HepG2 (cell line): ENCODE results near the gene CFAP210. TPM values are rescaled to one million over a fixed set of nuclear protein-coding genes. Genes with fewer than 3 reads are reported as not detected.

Source experiments
- ELF3 ChIP-seq: IDR thresholded peaks from 2 replicates; pipeline ENCODE4 v1.6.1; 2016; ENCODE audit warnings: missing genetic modification reagents, missing compliant biosample characterization
- PRPF4 ChIP-seq: fragments of 200-400 bp; formaldehyde crosslinking; IDR thresholded peaks from 2 replicates; pipeline ENCODE4 v1.6.1; 2016; ENCODE audit warnings: low read length, low read depth; ENCODE audit not compliant: poor library complexity, severe bottlenecking
- TBP ChIP-seq: sonication (generic); formaldehyde crosslinking; IDR thresholded peaks from 2 replicates; pipeline ENCODE4 v1.5.0; 2020; ENCODE audit warnings: missing genetic modification reagents
- U2AF1 ChIP-seq: fragments of 200-400 bp; formaldehyde crosslinking; optimal IDR thresholded peaks from 2 replicates; pipeline ENCODE3; 2017; ENCODE audit warnings: mild to moderate bottlenecking, low read depth, low read length
- YEATS4 ChIP-seq: sonication (generic); formaldehyde crosslinking; IDR thresholded peaks from 2 replicates; pipeline ENCODE4 v1.4.0; 2020; ENCODE audit warnings: missing genetic modification reagents, borderline replicate concordance
- ZKSCAN1 ChIP-seq: fragments of 150-350 bp; IDR thresholded peaks from 2 replicates; pipeline ENCODE4 v1.6.1; 2014; ENCODE audit warnings: low read length
- ZNF230 ChIP-seq: sonication (generic); formaldehyde crosslinking; IDR thresholded peaks from 2 replicates; pipeline ENCODE4 v1.4.0; 2020; ENCODE audit warnings: mild to moderate bottlenecking, missing genetic modification reagents
- ZNF296 ChIP-seq: sonication (generic); formaldehyde crosslinking; conservative IDR thresholded peaks from 2 replicates; pipeline ENCODE4 v1.5.0; 2020; ENCODE audit warnings: mild to moderate bottlenecking, missing genetic modification reagents
- ZNF34 ChIP-seq: sonication (generic); formaldehyde crosslinking; IDR thresholded peaks from 2 replicates; pipeline ENCODE4 v1.4.0; 2020; ENCODE audit warnings: mild to moderate bottlenecking, missing genetic modification reagents, borderline replicate concordance
- ZNF432 ChIP-seq: sonication (generic); formaldehyde crosslinking; IDR thresholded peaks from 2 replicates; pipeline ENCODE4 v1.5.0; 2020; ENCODE audit warnings: missing genetic modification reagents, mild to moderate bottlenecking, borderline replicate concordance
- ZNF530 ChIP-seq: sonication (generic); formaldehyde crosslinking; IDR thresholded peaks from 2 replicates; pipeline ENCODE4 v1.5.0; 2020; ENCODE audit warnings: low read depth, mild to moderate bottlenecking, missing genetic modification reagents
- ZNF619 ChIP-seq: sonication (generic); formaldehyde crosslinking; IDR thresholded peaks from 2 replicates; pipeline ENCODE4 v1.4.0; 2020; ENCODE audit warnings: mild to moderate bottlenecking, missing genetic modification reagents
- ZNF75D ChIP-seq: sonication (generic); formaldehyde crosslinking; IDR thresholded peaks from 2 replicates; pipeline ENCODE4 v1.8.1; 2023; ENCODE audit warnings: missing genetic modification reagents, mild to moderate bottlenecking, borderline replicate concordance
- ZNF841 ChIP-seq: sonication (generic); formaldehyde crosslinking; IDR thresholded peaks from 2 replicates; pipeline ENCODE4 v1.8.1; 2023; ENCODE audit warnings: missing genetic modification reagents, borderline replicate concordance
- ZSCAN21 ChIP-seq: sonication (generic); formaldehyde crosslinking; IDR thresholded peaks from 2 replicates; pipeline ENCODE4 v1.8.0; 2022; ENCODE audit warnings: mild to moderate bottlenecking, missing genetic modification reagents, moderate library complexity, borderline replicate concordance
- polyA plus RNA-seq, 8 experiments: library from polyadenylated mRNA; depleted of rRNA in 3 of 8; stranded (reverse) in 7 of 8; unstranded in 1 of 8; fragments of >200 nt; fragmentation: Illumina TruSeq in 4 of 8; extraction: Trizol in 4 of 8; gene quantifications; 2 replicates each; pipeline versions ENCODE4 v1.2.1 to v1.2.3, GENCODE V29; 2011 to 2016; ENCODE audit warnings: low read depth in 4 of 8, missing spikeins in 1 of 8, mixed read lengths in 1 of 8; ENCODE audit not compliant: insufficient read depth in 1 of 8
- total RNA-seq, 5 experiments: library from RNA; depleted of rRNA; stranded (reverse); fragments of >200 nt; fragmentation: Illumina TruSeq; extraction: Trizol; gene quantifications; 2 replicates each; pipeline ENCODE4 v1.2.3, GENCODE V29; 2016; ENCODE audit warnings: low read depth in 1 of 5
- TF ChIP-seq, protein P1 (sequence below): sonication (generic); formaldehyde crosslinking; IDR thresholded peaks from 2 replicates; pipeline ENCODE4 v1.4.0; 2020; ENCODE audit warnings: mild to moderate bottlenecking, missing genetic modification reagents
- TF ChIP-seq, protein P2 (sequence below): sonication (generic); formaldehyde crosslinking; IDR thresholded peaks from 2 replicates; pipeline ENCODE4 v1.5.1; 2020; ENCODE audit warnings: mild to moderate bottlenecking, missing genetic modification reagents
- TF ChIP-seq, protein P3 (sequence below): IDR thresholded peaks from 2 replicates; pipeline ENCODE4 v1.6.1; 2012; ENCODE audit warnings: inconsistent platforms
- TF ChIP-seq, protein P4 (sequence below): sonication (generic); formaldehyde crosslinking; conservative IDR thresholded peaks from 2 replicates; pipeline ENCODE4 v1.8.0; 2022; ENCODE audit warnings: mild to moderate bottlenecking, moderate library complexity, missing genetic modification reagents
- TF ChIP-seq, protein P5 (sequence below): sonication (generic); formaldehyde crosslinking; IDR thresholded peaks from 2 replicates; pipeline ENCODE4 v1.8.1; 2023; ENCODE audit warnings: mild to moderate bottlenecking, inconsistent platforms, moderate library complexity, missing genetic modification reagents, borderline replicate concordance

Gene CFAP210
- total and polyA plus RNA-seq, 2 of the 13 experiments (the other 11 are each of a cell fraction or from before 2014, with no cell fraction given) = 0.18 TPM; not detected in 1

DNA sequence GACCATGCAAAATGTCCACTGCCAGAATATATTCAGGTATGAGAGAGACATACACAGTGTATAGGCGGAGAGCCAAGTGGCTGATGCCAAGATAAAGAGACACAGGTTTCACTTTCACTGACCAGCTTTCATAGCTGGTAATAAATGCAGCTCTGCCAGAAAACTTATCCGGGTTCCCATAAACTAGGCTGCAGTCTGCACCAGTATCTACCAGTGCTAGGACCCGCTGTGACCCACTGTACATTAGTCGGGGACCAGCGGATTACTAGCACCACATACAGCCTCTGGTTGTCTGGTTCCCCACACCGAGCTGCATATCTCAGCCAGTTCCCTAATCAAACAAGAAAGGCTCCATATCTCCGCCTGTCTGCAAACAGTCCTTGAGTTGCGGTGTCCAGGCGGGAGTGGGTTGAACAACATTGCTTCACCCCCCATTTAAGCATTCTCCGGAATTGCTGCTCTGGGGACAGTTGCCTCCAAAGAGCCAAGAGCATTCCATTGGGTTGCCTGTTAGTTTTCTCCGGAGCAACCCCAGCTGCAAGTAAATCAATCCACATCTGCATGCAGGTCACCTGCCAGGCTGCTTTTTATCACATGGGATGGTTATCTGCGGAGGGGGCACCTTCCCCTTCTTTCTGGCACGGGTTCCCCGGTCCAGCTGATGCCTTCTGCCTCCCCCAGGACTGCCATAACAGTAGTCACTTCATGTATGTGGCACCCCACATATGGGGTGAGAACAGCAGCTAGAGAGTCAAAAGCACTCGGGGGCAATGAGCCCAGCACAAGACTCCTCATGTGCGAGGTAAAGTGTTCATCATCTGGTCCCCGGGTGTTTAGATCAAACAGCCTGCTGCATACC is 21.4 kb upstream of the CFAP210 start (continued):
- TF ChIP-seq, protein P1, sequence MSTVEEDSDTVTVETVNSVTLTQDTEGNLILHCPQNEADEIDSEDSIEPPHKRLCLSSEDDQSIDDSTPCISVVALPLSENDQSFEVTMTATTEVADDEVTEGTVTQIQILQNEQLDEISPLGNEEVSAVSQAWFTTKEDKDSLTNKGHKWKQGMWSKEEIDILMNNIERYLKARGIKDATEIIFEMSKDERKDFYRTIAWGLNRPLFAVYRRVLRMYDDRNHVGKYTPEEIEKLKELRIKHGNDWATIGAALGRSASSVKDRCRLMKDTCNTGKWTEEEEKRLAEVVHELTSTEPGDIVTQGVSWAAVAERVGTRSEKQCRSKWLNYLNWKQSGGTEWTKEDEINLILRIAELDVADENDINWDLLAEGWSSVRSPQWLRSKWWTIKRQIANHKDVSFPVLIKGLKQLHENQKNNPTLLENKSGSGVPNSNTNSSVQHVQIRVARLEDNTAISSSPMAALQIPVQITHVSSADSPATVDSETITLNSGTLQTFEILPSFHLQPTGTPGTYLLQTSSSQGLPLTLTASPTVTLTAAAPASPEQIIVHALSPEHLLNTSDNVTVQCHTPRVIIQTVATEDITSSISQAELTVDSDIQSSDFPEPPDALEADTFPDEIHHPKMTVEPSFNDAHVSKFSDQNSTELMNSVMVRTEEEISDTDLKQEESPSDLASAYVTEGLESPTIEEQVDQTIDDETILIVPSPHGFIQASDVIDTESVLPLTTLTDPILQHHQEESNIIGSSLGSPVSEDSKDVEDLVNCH (CRISPR knock-in tag) = 0 out of 2 replicates have a peak, but pooled peaks have one; percentile 48
- TF ChIP-seq, protein P2, sequence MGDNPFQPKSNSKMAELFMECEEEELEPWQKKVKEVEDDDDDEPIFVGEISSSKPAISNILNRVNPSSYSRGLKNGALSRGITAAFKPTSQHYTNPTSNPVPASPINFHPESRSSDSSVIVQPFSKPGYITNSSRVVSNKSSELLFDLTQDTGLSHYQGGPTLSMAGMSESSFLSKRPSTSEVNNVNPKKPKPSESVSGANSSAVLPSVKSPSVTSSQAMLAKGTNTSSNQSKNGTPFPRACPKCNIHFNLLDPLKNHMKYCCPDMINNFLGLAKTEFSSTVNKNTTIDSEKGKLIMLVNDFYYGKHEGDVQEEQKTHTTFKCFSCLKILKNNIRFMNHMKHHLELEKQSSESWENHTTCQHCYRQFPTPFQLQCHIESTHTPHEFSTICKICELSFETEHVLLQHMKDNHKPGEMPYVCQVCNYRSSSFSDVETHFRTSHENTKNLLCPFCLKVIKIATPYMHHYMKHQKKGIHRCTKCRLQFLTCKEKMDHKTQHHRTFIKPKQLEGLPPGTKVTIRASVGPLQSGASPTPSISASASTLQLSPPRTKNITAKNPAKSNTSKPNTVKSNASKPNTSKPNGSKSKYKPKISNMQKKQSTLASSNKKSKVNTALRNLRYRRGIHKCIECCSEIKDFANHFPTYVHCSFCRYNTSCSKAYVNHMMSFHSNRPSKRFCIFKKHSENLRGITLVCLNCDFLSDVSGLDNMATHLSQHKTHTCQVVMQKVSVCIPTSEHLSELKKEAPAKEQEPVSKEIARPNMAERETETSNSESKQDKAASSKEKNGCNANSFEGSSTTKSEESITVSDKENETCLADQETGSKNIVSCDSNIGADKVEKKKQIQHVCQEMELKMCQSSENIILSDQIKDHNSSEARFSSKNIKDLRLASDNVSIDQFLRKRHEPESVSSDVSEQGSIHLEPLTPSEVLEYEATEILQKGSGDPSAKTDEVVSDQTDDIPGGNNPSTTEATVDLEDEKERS (CRISPR knock-in tag) = no peak
- 0 out of 2 replicates have a peak, but pooled peaks have one; percentile 6 for TF ChIP-seq ZKSCAN1
- TF ChIP-seq ZNF296 = no peak
- no peak for TF ChIP-seq ZNF432
- no peak for TF ChIP-seq ZSCAN21 (CRISPR knock-in tag)
- no peak for TF ChIP-seq ZNF841 (CRISPR knock-in tag)
- TF ChIP-seq ZNF75D (CRISPR knock-in tag) = no peak
- TF ChIP-seq ZNF619 (CRISPR knock-in tag) = no peak
- TF ChIP-seq PRPF4 = no peak
- TF ChIP-seq ELF3 (CRISPR knock-in tag) = peak; percentile 65
- peak; percentile 49; the same call in 1 of the 2 replicates for TF ChIP-seq ZNF230 (CRISPR knock-in tag)
- TF ChIP-seq, protein P3, sequence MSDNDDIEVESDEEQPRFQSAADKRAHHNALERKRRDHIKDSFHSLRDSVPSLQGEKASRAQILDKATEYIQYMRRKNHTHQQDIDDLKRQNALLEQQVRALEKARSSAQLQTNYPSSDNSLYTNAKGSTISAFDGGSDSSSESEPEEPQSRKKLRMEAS = peak; percentile 67
- 0 out of 2 replicates have a peak, but pooled peaks have one; percentile 64 for TF ChIP-seq ZNF34 (CRISPR knock-in tag)
- TF ChIP-seq, protein P4, sequence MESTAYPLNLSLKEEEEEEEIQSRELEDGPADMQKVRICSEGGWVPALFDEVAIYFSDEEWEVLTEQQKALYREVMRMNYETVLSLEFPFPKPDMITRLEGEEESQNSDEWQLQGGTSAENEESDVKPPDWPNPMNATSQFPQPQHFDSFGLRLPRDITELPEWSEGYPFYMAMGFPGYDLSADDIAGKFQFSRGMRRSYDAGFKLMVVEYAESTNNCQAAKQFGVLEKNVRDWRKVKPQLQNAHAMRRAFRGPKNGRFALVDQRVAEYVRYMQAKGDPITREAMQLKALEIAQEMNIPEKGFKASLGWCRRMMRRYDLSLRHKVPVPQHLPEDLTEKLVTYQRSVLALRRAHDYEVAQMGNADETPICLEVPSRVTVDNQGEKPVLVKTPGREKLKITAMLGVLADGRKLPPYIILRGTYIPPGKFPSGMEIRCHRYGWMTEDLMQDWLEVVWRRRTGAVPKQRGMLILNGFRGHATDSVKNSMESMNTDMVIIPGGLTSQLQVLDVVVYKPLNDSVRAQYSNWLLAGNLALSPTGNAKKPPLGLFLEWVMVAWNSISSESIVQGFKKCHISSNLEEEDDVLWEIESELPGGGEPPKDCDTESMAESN (CRISPR knock-in tag) = 0 out of 2 replicates have a peak, but pooled peaks have one; percentile 6
- no peak for TF ChIP-seq TBP (CRISPR knock-in tag)
- no peak for TF ChIP-seq YEATS4 (CRISPR knock-in tag)
- no peak for TF ChIP-seq U2AF1
- TF ChIP-seq, protein P5, sequence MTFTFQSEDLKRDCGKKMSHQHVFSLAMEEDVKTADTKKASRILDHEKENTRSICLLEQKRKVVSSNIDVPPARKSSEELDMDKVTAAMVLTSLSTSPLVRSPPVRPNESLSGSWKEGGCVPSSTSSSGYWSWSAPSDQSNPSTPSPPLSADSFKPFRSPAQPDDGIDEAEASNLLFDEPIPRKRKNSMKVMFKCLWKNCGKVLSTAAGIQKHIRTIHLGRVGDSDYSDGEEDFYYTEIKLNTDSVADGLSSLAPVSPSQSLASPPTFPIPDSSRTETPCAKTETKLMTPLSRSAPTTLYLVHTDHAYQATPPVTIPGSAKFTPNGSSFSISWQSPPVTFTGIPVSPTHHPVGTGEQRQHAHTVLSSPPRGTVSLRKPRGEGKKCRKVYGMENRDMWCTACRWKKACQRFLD (CRISPR knock-in tag) = no peak
- no peak for TF ChIP-seq ZNF530
